DMS 273 treated with DMSO at 0.1 percent for 48 hours (cell line): ENCODE data around the gene HAGHL.
A peak's percentile ranks its signal among the peaks of the same experiment; 100 is the strongest.

Source experiments
- DNase-seq: peaks from one replicate; lab custom pipeline; 2025; lab: John Stamatoyannopoulos, UW

Gene HAGHL, protein sequence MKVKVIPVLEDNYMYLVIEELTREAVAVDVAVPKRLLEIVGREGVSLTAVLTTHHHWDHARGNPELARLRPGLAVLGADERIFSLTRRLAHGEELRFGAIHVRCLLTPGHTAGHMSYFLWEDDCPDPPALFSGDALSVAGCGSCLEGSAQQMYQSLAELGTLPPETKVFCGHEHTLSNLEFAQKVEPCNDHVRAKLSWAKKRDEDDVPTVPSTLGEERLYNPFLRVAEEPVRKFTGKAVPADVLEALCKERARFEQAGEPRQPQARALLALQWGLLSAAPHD

DNA sequence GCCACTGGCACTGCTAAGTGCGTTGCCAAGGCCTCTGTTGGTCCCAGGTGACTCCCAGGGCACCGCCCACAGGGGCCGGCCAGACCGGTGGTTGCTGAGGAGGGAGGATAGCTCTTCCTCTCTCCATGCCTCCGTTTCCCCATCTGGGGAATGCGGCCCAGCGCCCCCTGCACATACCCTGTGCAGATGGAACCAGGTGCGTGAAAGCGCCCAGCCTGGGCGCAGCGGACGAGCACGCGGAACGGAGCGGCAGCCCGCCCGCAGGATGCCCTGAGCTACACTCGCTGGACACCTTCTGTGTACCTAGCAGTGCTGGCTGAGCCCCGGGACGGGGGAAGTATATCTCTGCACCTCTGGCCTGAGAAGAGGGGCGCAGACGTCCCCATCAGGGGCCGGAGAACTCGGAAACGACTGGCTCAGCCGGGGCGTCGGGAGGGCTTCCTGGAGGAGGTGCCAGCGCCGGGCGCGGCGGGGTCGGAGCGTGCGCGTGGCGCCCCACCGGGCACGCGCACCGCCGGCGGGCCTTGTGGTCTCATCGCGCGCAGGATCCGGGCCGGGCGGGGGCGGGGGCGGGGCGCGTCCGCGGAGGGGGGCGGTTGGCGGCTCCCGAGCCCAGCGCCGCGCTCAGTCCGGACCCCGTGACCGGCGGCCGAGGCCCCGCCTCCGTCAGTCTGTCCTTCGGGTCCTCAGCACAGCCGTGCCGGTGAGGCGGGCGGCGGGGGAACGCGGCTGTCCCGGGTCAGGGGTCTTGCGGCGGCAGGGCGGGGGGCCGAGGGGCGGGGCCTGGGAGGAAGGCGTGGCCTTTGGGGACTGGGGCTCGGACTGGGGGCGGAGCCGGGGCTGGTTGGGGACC lies at the start of gene HAGHL, which contains the start of gene CCDC78:
HAGHL (plus strand) TSS at position 669 of the 853 bp plus-strand sequence. CDS start 404 bp downstream, outside the sequence.
CCDC78 (minus strand) TSS at position 6 of the 853 bp plus-strand sequence. CDS start 76 bp downstream, outside the sequence.
- no peak for DNase-seq

DNA sequence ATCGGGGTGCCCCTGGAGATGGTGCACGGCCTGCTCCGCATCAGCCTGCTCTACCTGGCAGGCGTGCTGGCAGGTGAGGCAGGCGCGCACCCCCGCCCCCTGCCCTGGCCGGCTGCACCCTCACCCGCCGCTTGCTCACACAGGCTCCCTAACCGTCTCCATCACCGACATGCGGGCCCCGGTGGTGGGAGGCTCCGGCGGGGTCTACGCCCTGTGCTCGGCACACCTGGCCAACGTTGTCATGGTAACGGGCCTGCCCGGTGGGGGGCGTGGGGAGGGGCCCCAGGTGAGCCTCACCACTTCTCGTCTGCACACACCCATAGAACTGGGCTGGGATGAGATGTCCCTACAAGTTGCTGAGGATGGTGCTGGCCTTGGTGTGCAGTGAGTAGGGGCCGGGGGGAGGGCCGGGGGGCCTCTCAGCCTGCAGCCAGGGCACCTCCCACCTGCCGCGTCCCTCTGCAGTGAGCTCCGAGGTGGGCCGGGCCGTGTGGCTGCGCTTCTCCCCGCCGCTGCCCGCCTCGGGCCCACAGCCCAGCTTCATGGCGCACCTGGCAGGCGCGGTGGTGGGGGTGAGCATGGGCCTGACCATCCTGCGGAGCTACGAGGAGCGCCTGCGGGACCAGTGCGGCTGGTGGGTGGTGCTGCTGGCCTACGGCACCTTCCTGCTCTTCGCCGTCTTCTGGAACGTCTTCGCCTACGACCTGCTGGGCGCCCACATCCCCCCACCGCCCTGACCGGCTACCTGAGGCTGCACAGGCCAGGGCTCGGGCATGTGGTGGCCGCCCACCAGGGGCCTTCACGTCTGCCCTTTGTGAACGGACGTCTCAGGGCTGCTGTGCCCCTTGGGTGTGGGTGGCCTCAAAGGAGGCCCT lies 49.4 kb upstream of the HAGHL start:
- no peak for DNase-seq

DNA sequence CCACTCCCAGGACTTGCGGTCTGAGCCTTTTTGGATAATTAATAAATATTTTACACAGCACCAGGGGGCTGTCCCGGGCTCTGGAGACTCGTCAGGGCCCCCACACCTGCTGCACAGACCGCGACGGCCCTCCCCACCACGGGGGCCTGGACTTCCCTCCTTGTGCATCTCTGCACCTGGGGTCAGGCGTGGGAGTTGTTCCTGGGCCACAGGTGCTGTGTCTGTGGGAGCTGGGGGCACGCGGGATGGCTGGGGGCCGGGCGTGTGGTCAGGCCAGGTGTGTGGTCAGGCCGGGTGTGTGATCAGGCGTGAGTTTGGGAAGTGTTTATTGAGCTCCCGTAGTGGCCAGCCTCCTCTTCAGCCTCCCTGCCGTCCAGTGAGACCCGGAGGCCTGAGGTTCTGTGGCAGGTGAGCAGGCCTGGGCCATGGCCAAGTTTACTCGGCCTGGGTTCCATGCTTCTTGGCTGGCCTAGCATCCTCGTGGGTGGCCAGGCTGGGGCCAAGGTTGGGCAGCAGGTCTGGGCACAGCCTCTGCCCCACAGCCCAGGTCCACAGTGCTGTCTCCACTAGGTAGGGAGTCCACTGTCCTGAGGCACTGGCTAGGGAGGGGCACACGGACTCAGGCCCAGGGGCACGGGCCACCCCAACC lies 48.6 kb upstream of the HAGHL start:
- DNase-seq = no peak

DNA sequence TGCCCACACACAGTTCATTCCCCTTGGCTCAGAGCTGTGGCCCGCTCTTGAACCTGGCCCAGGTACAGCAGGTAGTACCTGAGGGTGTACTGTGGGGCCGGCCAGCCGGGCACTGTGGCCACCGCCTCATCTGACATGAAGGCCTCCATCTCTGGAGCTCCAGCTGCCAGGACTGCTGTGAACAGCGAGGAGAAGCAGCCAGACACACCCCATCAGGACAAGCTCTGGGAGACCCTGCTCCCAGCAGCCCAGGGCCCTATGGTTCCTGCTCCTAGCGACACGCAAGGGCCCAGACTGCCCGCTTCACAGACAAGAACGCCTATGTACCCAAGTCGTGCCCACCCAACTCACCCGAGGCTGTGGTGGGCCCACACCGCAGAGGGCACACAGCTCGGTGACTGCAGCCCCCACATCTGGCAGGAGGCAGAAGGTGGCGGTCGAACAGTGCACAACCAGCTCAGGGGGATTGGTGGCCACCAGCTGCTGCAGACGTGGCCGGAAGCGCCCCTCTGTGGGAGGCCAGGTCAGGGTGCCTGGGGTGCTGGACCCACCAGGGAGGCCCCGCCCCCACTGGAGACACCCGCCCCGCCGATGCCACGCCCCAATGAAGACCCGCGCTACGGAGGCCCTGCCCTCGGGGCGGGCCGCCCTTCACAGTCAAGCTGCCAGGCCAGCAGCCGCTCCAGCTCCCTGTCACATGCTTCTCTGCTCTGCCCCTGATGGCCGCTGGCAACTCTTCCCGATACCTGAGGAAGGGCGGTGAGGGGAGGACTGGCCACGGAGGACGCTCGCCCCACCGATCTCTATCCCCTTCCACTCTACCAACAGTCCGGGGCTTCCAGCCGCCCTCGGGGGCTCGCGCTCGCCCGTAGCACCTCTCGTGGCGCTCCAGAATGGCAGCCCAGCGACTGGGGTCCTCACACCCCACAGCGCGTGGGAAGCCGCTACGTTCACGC lies 47.8 kb upstream of the HAGHL start:
- peak; percentile 54 for DNase-seq

DNA sequence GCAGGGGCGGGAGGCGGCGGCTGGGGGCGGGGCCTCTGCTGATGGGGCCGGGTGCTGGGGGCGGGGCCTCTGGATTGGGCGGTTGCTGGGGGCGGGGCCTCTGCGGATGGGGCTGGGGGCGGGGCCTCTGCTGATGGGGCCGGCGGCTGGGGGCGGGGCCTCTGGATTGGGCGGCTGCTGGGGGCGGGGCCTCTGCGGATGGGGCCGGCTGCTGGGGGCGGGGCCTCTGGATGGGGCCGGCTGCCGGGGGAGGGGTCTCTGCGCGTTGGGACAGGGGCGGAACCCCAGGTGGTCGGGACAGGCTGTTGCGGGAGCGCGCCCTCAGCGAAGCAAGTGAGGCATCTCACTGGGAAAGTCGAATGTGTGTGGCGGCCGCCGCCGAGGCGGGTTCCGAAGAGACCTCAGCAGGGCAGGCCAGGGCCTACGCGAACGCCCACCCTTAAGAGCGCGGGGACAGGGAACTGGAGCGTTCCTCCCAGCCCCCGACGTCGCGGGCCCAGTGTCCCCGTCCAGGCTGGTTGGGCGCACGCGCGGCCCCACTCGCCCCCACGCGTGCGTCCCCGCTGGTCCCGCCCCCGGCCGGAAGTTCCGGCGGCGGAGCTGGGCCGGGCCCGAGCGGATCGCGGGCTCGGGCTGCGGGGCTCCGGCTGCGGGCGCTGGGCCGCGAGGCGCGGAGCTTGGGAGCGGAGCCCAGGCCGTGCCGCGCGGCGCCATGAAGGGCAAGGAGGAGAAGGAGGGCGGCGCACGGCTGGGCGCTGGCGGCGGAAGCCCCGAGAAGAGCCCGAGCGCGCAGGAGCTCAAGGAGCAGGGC lies 46.9 kb upstream of the HAGHL start, which contains the start of gene STUB1:
STUB1 (plus strand) TSS at position 597 of the 811 bp plus-strand sequence; CDS start at position 713, 116 bp downstream.
- DNase-seq = peak; percentile 78

DNA sequence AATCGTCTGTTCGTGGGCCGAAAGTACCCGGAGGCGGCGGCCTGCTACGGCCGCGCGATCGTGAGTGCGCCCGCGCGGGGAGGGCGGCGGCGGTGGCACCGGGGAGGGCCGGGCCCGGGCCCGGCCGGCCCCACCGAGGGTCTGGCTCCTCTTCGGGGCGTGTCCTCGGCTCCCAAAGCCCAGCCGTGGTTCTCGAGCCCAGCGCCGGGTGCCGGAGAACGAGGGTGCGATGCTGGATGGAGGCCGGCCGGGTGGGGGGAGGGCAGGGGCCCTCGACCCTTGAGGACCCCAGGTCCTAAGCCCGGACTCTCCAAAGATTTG lies 46.3 kb upstream of the HAGHL start:
- DNase-seq = no peak

DNA sequence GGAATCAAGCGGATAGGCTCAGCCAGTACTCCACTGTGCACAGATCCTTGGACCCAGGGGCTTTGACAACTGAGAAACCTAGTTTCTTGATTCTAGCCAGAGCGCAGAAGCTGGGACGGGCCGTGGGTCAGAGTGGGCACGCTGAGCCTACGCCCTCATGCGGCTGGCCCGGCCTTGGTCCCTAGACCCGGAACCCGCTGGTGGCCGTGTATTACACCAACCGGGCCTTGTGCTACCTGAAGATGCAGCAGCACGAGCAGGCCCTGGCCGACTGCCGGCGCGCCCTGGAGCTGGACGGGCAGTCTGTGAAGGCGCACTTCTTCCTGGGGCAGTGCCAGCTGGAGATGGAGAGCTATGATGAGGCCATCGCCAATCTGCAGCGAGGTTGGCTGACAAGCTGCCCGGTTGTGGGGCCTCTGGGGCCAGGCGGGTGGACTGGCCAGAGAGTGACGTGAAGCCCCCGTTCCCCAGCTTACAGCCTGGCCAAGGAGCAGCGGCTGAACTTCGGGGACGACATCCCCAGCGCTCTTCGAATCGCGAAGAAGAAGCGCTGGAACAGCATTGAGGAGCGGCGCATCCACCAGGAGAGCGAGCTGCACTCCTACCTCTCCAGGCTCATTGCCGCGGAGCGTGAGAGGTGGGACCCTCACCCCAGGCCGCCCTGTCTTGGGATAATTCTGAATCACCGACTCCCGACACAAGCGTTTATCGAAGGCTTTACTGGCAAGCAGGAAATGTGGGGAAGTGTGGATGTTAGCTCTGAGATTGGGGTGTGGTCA lies 45.8 kb upstream of the HAGHL start:
- no peak for DNase-seq

DNA sequence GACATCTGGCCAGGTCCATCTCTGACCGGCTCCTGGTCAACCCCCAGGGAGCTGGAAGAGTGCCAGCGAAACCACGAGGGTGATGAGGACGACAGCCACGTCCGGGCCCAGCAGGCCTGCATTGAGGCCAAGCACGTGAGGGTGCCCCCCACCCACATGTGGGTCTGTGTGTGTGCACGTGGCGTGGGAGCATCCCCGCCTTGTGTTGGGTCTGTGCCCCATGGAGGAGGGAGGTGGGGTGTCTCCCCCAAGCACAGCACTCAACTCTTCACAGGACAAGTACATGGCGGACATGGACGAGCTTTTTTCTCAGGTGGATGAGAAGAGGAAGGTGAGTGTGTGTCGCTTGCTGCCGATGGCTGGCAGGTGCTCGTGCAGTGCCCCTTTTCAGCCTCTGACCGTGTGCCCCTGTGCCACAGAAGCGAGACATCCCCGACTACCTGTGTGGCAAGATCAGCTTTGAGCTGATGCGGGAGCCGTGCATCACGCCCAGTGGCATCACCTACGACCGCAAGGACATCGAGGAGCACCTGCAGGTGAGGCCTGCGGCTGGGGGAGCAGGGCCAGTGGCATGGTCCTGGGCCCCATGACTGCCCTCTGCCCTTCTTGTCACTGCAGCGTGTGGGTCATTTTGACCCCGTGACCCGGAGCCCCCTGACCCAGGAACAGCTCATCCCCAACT lies 45.0 kb upstream of the HAGHL start:
- DNase-seq = no peak

DNA sequence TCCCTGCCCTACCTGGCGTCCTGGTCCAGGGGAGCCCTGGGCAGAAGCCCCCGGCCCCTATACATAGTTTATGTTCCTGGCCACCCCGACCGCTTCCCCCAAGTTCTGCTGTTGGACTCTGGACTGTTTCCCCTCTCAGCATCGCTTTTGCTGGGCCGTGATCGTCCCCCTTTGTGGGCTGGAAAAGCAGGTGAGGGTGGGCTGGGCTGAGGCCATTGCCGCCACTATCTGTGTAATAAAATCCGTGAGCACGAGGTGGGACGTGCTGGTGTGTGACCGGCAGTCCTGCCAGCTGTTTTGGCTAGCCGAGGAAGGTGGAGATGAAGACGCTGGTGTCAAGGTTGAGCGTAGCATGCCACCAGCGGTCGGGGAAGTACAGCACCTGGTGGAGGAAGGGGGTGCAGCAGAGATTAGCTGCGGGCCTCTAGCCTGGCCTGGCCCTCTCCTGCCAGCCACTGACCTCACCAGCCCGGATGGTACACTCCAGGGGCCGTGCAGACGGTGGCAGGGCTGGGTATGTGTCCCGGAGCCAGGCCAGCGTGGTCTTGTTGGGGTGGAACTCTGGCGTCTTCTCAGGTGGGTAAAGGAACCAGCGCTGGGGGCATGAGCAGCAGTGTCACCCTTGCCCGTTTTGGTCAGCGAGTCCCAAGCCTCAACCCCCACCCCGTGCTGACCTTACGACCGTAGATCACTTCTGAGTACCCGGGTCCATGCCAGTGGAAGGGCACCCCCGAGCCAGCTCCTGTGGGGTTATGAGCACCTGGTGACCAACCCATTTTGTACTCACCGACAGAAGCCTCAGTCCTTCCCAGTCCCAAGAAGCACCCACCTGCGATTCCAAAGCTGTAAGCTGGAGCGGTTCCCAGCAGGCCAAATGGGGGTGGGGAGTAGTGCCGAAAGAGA lies 44.2 kb upstream of the HAGHL start:
- DNase-seq = no peak

DNA sequence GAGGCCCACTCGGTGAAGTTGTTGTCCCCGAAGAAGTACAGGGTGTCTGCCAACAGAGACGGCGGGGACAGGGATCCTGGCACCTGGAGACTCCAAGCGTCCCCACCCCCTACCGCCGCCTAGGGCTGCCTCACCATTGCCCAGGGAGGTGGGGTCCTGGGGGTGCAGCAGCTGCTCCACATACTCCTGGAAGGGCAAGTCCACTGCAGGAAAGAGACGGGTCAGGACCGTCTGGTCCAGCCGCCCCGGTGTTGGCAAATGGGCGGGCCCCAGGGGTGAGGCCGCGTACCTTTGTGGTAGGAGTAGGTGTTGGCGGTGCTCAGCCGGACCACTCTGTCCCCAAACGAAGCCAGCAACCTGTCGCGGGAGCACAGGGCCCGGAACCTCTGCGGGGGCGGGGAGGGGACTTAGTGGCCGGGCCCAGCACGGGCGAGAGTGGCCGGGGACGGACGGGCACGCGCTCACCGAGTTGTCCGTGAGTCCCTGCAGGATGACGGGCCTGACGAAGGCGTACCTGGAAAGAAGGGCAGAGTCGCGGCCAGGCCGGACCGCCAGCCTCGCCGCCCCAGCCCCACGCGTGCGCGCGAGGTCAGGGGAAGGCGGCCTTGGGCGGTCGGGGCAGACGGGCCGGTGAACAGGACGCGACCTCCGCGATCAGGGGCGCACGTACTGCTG lies 43.4 kb upstream of the HAGHL start:
- DNase-seq = no peak

DNA sequence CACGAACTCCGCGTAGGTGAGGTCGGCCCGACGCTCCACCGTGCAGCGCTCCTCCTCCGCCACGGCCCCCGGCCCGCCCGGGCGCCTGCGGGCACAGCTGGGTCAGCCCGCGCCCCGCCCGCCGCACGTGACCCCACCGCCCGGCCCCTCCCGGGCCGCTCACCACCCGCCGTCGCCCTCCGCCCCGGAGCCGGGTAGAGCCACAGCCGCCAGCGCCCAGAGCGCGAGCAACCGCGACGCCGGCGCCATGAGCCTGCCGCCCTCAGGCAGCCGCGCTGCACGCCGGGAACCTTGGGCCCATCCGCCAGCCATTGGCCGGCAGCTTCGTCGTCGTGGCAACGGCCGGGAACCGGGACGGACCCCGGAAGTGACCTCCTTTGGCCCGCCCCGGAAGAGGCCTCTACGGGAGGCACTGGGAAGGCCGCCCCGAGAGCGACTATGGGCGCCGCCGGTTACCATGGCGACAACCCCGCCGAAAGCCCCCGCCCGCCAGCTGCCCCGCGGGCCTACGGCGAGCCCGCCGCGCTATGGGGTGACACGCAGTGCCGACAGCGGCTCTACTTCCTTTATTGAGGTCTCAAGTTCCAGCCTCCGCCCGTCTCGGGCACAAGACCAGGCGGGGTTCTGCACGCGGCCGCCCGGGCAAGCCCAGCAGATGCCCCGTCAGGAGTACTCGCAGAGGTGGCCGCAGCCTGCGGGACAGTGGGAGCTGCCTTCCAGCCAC lies 42.7 kb upstream of the HAGHL start, which contains the start of gene JMJD8:
JMJD8 (minus strand) TSS at position 264 of the 724 bp plus-strand sequence; CDS start at position 249, 15 bp downstream.
- DNase-seq = peak; percentile 83

DNA sequence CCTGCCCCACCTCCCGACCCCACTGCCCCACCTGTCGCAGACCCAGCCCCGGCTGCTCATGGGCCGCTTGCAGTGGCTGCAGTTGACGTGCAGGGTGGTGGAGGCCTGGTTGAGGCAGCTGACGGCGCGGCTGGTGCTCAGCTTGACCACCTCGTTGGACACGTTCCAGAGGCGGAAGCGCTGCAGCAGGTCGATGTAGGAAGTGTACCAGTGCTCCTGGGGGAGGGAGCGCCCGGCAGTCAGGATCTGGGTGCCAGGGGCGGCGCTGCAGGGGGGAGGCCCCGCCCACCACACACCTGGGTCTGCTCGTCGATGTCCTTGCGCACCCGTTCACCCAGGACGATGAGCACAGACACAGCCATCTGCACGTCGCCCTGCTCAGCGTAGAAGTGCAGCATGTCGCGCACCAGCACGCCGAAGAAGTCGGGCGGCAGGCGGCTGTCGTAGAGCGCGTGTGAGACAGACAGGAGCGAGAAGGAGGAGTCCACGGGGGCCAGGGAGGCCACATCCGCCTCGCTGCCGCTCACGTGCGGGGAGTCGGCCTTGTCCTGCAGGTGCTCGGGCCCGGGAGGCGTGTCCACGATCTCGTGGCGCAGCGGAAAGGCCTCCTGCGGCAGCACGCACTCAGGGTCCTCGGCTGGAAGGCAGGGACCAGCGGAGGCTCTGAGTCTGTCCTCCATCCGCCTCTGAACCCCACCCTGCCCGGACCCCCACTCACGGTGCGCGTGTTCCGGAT lies 41.8 kb upstream of the HAGHL start:
- DNase-seq = no peak

DNA sequence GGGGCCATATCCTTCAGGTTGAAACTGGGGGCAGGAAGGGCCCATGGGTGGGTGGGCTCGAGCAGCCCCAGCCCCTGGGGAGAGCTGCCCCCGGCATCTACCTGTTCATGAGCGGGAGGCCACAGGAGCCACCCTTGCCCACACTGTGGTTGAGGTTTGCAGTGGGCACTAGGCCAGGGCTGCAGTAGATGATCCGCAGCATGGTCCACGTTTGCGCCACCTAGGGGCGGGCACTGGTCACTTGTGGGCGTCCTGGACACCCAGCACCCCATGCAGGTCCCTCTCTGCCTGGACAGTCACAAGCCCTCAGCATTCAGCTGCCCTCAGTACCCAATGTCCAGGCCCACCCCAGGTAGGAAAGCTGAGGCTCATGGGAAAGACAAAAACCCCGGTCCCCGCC lies 40.9 kb upstream of the HAGHL start:
- DNase-seq = no peak

DNA sequence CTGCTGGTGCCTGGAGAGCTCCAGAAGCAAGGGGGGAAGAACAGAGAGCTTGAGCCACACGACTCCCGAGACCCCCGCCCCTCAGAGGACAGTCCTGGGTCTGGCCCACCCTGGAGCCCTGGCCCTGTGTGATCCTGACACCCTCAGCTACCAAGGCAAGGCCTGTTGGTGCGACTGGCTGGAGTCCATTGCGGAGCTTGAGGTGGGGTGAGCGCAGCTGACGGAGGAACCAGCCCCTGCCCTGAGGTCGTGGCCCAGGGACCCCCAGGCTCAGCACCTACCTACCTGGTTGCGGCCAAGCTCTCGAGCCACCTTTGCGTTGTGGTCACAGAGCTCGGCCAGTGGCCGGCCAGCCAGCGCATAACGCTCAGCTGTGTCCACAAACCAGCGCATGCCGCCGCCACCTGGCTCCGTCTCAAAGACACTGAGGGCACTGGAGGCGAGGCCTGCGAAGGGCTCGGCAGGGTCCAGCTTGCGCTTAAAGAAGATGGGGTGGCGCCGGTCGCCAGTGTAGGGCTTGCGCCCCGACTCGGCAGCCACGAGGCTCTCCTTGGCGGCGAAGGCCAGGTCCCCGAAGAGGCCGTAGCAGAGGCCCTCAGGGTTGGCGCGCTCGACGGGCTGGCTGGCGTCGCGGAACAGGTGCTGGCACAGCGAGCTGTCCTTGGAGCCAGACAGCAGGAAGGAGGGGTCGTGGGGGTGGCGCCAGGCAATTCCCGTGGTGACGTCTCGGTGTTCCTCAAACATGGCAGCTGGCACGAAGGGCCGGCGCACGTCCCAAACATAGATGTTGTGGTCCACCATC lies 40.2 kb upstream of the HAGHL start:
- no peak for DNase-seq
